BJ (cell line): ENCODE measurements around the gene SORCS2. TPM values are rescaled to one million over a fixed set of nuclear protein-coding genes. Genes with fewer than 3 reads are reported as not detected.

ENCODE experiments used
- CTCF ChIA-PET: fragments of 350-600 bp; formaldehyde crosslinking; extraction: SDS; loops from one replicate; lab custom pipeline; 2021; ENCODE audit warnings: antibody characterized with exemption, inconsistent platforms; lab: Yijun Ruan, JAX
- POLR2A ChIA-PET: fragments of 300-600 bp; sonication (Branson Sonifier 250); formaldehyde crosslinking; extraction: SDS; loops from one replicate; lab custom pipeline; 2021; ENCODE audit warnings: antibody characterized with exemption; lab: Charles Lee
- DNase-seq: peaks from one replicate; pipeline ENCODE4 v3.0.0-alpha.2; 2011; ENCODE audit warnings: low read depth
- H3K27me3 ChIP-seq: 2 replicates; pipeline ENCODE4 v1.6.0; 2011; ENCODE audit warnings: low read length; ENCODE audit not compliant: control insufficient read depth, insufficient read depth
- H3K36me3 ChIP-seq: 2 replicates; pipeline ENCODE4 v1.5.1; 2011; ENCODE audit warnings: low read length; ENCODE audit not compliant: control insufficient read depth, insufficient read depth
- H3K4me3 ChIP-seq: 2 replicates; pipeline ENCODE4 v1.5.1; 2011; ENCODE audit warnings: low read depth, mild to moderate bottlenecking, control low read depth, low read length
- CTCF ChIP-seq: IDR thresholded peaks from 2 replicates; pipeline ENCODE4 v1.5.1; 2011; ENCODE audit warnings: low read depth, mild to moderate bottlenecking, control low read depth, inconsistent platforms, low read length, moderate library complexity; ENCODE audit not compliant: insufficient read depth
- polyA plus RNA-seq: library from polyadenylated mRNA; depleted of rRNA; stranded (reverse); fragments of >200 nt; gene quantifications from 2 replicates; pipeline ENCODE4 v1.2.3, GENCODE V29; 2011

Gene SORCS2
- polyA plus RNA-seq, 1 experiment: 0.63 TPM

- no peak for DNase-seq
- no peak overlapping the region for H3K4me3 ChIP-seq
- POLR2A ChIA-PET: no interaction called here
- H3K27me3 ChIP-seq: no peaks in the 10 kb centered on the region
- no peaks in the 10 kb centered on the region for H3K36me3 ChIP-seq
- TF ChIP-seq CTCF: no peak
- CTCF ChIA-PET: interaction anchor here (0.6 kb wide), 1 partner anchor 1047 kb away, joined by 3 read pairs; no protein-coding TSS in a partner anchor
These were observed 13.2 kb upstream of the SORCS2 start for GRCh38 chr4:7179158-7179557.

- no peaks in the 10 kb centered on the region for H3K36me3 ChIP-seq
- ChIA-PET CTCF (interaction anchor here (1.0 to 1.1 kb wide), 2 partner anchors 8 to 24 kb away, joined by 3 to 4 read pairs; no protein-coding TSS in a partner anchor), POLR2A (no interaction called here)
- H3K27me3 ChIP-seq: peaks cover 1% of the 10 kb centered on the region; the same call in 1 of the 2 replicates
- TF ChIP-seq CTCF: no peak
- H3K4me3 ChIP-seq: no peak overlapping the region
- DNase-seq: no peak
These were observed 11.4 kb upstream of the SORCS2 start for GRCh38 chr4:7180938-7181337.

- ChIA-PET POLR2A (no interaction called here), CTCF (interaction anchor here (0.8 kb wide), 1 partner anchor 26 kb away, joined by 3 read pairs; no protein-coding TSS in a partner anchor)
- peaks cover 1% of the 10 kb centered on the region; the same call in 1 of the 2 replicates for H3K27me3 ChIP-seq
- H3K4me3 ChIP-seq: no peak overlapping the region
- no peak for TF ChIP-seq CTCF
- H3K36me3 ChIP-seq: no peaks in the 10 kb centered on the region
- no peak for DNase-seq
These were observed 9.7 kb upstream of the SORCS2 start for GRCh38 chr4:7182616-7183015.

- DNase-seq: no peak
- peaks cover 1% of the 10 kb centered on the region for H3K27me3 ChIP-seq
- POLR2A ChIA-PET: no interaction called here
- TF ChIP-seq CTCF: no peak
- no peak overlapping the region for H3K4me3 ChIP-seq
- CTCF ChIA-PET: interaction anchor here (0.8 to 1.0 kb wide), 2 partner anchors 26 to 113 kb away, joined by 3 read pairs; no protein-coding TSS in a partner anchor
- no peaks in the 10 kb centered on the region for H3K36me3 ChIP-seq
These were observed 9.2 kb upstream of the SORCS2 start for GRCh38 chr4:7183161-7183560.

GRCh38 chr4:7183780-7184460 is 8.4 kb upstream of the SORCS2 start:
- H3K27me3 ChIP-seq: peaks cover 7% of the 10 kb centered on the region
- no peaks in the 10 kb centered on the region for H3K36me3 ChIP-seq
- no peak for TF ChIP-seq CTCF
- no peak for DNase-seq
- H3K4me3 ChIP-seq: no peak overlapping the region
- POLR2A ChIA-PET: no interaction called here
- CTCF ChIA-PET: interaction anchor here (1.0 kb wide), 1 partner anchor 112 kb away, joined by 3 read pairs; no protein-coding TSS in a partner anchor
